ENCODE measurements around the gene THYN1. TPM values are rescaled to one million over a fixed set of nuclear protein-coding genes. Genes with fewer than 3 reads are reported as not detected.

The THYN1 gene
- total RNA-seq, 1 donor from 2014 or later: 25.5 TPM

DNA sequence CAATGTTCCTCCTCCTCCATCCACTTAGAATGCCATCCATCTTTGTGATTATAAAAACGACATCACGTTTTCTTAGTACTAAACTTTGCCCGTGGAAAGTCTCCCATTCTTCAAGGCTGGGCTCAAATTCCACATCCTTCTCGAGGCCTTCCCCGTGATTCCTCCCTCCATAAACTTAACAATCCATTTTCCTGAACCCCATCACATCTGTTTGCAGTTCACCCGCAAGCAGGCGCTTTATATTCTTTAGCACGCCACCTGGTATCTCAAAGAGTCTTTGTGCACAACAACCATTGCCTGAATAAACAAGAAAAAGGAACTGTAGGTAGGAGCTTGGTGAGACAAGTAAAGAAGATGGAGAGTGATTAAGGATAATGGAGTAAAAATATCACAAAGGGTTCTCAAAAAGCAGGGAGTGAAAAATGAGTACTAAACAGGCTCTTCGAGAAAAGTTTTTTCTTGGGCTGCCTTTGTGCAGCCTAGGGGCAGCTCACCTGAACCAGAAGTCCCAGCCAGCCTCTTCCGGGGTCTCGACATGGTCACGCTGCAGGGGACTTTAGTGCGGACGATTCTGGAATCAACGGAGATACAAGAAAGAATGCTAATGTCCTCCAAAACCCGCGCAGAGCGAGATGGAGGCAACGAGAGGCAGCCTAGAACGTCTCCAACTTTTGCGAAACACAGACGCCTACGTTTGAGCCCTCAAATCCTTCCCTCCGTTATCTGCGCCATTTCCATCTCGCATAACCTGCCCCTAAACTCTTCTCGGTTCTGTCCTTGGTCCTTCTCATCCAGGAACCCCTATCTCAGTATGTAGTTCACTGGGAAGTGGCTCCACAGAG, 585 bp downstream of the THYN1 start:
- DNase-seq (ENCODE audit: low spot score): no peak
- peak overlapping the region; percentile 78 for H3K27ac Mint-ChIP-seq (ENCODE audit: unreplicated experiment)
- no peaks in the 10 kb centered on the region for H3K27me3 Mint-ChIP-seq (ENCODE audit: low read depth)
- peaks cover 5% of the 10 kb centered on the region for H3K36me3 Mint-ChIP-seq (ENCODE audit: low read depth)
- TF ChIP-seq, protein P1, sequence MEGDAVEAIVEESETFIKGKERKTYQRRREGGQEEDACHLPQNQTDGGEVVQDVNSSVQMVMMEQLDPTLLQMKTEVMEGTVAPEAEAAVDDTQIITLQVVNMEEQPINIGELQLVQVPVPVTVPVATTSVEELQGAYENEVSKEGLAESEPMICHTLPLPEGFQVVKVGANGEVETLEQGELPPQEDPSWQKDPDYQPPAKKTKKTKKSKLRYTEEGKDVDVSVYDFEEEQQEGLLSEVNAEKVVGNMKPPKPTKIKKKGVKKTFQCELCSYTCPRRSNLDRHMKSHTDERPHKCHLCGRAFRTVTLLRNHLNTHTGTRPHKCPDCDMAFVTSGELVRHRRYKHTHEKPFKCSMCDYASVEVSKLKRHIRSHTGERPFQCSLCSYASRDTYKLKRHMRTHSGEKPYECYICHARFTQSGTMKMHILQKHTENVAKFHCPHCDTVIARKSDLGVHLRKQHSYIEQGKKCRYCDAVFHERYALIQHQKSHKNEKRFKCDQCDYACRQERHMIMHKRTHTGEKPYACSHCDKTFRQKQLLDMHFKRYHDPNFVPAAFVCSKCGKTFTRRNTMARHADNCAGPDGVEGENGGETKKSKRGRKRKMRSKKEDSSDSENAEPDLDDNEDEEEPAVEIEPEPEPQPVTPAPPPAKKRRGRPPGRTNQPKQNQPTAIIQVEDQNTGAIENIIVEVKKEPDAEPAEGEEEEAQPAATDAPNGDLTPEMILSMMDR (IDR thresholded peaks at IDR 0.05): no peak
- H3K4me3 Mint-ChIP-seq (ENCODE audit: unreplicated experiment): peak overlapping the region; percentile 86
- H3K9me3 Mint-ChIP-seq (ENCODE audit: low read depth): no peaks in the 10 kb centered on the region
- H3K4me1 Mint-ChIP-seq (ENCODE audit: low read depth): peaks cover 22% of the 10 kb centered on the region

DNA sequence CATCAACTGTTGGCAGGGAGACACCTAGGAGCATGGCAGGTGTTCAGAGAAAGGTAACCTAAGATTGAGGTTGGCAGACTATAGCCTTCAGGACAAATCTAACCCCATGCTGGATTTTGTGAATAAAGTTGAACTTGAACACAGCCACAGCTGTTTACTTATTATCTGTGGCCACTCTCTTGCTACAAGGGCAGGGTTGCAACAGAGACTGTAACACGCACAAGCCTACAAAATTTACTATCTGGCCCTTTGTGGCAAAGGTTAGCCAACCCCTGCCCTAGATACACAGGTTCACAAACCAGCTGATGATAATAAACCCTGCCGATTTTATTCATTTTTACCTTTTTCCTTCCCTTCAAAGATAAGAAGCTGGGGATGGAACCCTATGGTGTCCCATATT, 2.5 kb downstream of the THYN1 start:
- Mint-ChIP-seq H3K4me1 (ENCODE audit: low read depth) (peaks cover 22% of the 10 kb centered on the region), H3K9me3 (ENCODE audit: low read depth) (no peaks in the 10 kb centered on the region), H3K27ac (ENCODE audit: unreplicated experiment) (no peak overlapping the region)

DNA sequence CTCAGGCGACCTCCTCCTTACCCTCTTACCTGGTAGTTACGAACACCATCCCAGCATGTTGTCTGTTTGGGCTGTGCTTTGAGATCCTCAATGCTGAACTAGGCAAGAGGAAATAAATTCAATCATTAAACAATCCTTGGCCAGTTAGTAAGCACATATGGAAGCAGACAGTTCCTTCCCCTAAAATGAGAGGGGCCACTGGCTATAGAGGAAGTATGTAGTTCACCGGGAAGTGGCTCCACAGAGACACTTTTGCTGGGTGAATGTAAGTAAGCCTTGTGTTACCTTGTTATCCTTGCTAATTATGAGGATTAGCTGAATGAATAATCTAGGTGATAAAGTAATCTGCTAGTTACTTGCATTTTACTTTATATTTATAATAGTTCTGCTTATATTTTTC, 2.9 kb downstream of the THYN1 start:
- no peak overlapping the region for H3K27ac Mint-ChIP-seq (ENCODE audit: unreplicated experiment)
- no peak for DNase-seq (ENCODE audit: low spot score)
- H3K36me3 Mint-ChIP-seq (ENCODE audit: low read depth): peaks cover 3% of the 10 kb centered on the region
- no peaks in the 10 kb centered on the region for H3K9me3 Mint-ChIP-seq (ENCODE audit: low read depth)
- no peaks in the 10 kb centered on the region for H3K27me3 Mint-ChIP-seq (ENCODE audit: low read depth)
- TF ChIP-seq, protein P1 (IDR thresholded peaks at IDR 0.05): no peak
- H3K4me3 Mint-ChIP-seq (ENCODE audit: unreplicated experiment): no peak overlapping the region
- peaks cover 22% of the 10 kb centered on the region for H3K4me1 Mint-ChIP-seq (ENCODE audit: low read depth)

More for the DNA sequence above, 2.5 kb downstream of the THYN1 start:
- Mint-ChIP-seq H3K4me3 (ENCODE audit: unreplicated experiment) (no peak overlapping the region), H3K36me3 (ENCODE audit: low read depth) (peaks cover 3% of the 10 kb centered on the region), H3K27me3 (ENCODE audit: low read depth) (no peaks in the 10 kb centered on the region)
- TF ChIP-seq, protein P1 (IDR thresholded peaks at IDR 0.05): no peak
- no peak for DNase-seq (ENCODE audit: low spot score)

DNA sequence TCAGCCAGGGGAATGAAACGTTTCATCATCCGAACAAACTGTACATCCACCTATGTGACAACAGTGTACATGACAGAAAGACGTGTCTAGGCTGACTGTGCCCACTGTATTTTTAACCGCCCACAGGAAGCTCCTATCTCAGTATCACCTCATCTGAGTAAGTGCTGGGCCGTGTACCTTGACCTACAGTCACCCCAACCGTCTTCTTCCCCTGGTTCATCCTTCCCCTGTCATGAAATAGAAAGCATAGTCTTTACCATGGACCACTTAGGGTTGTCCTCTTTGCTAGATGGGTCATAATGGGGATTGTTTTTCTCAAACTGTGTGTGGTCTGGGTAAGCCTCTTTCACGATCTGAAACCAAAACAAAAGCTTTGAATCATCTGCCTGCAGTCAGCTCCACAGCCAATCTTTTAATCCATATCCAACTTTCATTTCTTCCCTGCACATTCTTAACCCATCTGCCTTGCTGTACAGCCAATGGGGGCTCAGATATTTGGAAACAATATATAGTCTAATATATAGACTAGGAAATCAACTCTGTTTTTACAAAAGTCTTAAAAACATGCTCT, 4.2 kb downstream of the THYN1 start:
- H3K27me3 Mint-ChIP-seq (ENCODE audit: low read depth): no peaks in the 10 kb centered on the region
- DNase-seq (ENCODE audit: low spot score): no peak
- H3K9me3 Mint-ChIP-seq (ENCODE audit: low read depth): no peaks in the 10 kb centered on the region
- TF ChIP-seq, protein P1 (IDR thresholded peaks at IDR 0.05): no peak
- no peak overlapping the region for H3K27ac Mint-ChIP-seq (ENCODE audit: unreplicated experiment)
- H3K4me1 Mint-ChIP-seq (ENCODE audit: low read depth): peaks cover 14% of the 10 kb centered on the region
- H3K36me3 Mint-ChIP-seq (ENCODE audit: low read depth): peaks cover 9% of the 10 kb centered on the region
- no peak overlapping the region for H3K4me3 Mint-ChIP-seq (ENCODE audit: unreplicated experiment)

DNA sequence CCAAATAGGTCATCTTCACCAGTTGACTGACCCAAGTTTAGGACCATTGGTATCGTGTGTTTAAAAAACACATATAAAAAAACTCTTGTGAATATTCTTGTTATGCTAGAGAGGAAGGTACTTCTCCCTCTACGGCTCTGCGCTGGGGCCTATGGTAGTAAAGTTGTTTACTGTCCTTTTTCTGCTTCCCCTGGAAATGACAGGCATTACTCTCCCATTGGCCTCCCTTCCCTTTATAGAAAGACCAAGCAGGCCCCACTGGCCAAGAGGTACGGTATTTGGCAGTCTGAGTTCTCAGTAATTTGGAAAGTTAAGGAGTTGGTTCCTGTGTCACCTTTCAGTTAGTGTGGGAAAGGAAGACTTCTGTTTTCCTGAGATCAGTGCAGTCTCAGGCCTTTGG, 6.5 kb downstream of the THYN1 start:
- H3K27ac Mint-ChIP-seq (ENCODE audit: unreplicated experiment): peak overlapping the region; percentile 49

More for the DNA sequence above, 6.5 kb downstream of the THYN1 start:
- TF ChIP-seq, protein P1 (IDR thresholded peaks at IDR 0.05): no peak
- no peaks in the 10 kb centered on the region for H3K9me3 Mint-ChIP-seq (ENCODE audit: low read depth)
- no peak overlapping the region for H3K4me3 Mint-ChIP-seq (ENCODE audit: unreplicated experiment)
- H3K36me3 Mint-ChIP-seq (ENCODE audit: low read depth): peaks cover 19% of the 10 kb centered on the region
- H3K27me3 Mint-ChIP-seq (ENCODE audit: low read depth): no peaks in the 10 kb centered on the region
- no peak for DNase-seq (ENCODE audit: low spot score)
- H3K4me1 Mint-ChIP-seq (ENCODE audit: low read depth): peaks cover under 1% of the 10 kb centered on the region
